GM12875 (cell line): ENCODE measurements around the gene NFE2L3.

ENCODE experiments used
- H3K4me3 ChIP-seq: one replicate; pipeline ENCODE4 v1.5.1; 2011; ENCODE audit warnings: low read depth, low read length, control low read depth
- CTCF ChIP-seq: IDR thresholded peaks from 2 replicates; pipeline ENCODE4 v1.5.1; 2011; ENCODE audit warnings: low read depth, mild to moderate bottlenecking, control low read depth, inconsistent platforms, low read length, moderate library complexity, borderline replicate concordance; ENCODE audit not compliant: insufficient read depth

NFE2L3 gene

DNA sequence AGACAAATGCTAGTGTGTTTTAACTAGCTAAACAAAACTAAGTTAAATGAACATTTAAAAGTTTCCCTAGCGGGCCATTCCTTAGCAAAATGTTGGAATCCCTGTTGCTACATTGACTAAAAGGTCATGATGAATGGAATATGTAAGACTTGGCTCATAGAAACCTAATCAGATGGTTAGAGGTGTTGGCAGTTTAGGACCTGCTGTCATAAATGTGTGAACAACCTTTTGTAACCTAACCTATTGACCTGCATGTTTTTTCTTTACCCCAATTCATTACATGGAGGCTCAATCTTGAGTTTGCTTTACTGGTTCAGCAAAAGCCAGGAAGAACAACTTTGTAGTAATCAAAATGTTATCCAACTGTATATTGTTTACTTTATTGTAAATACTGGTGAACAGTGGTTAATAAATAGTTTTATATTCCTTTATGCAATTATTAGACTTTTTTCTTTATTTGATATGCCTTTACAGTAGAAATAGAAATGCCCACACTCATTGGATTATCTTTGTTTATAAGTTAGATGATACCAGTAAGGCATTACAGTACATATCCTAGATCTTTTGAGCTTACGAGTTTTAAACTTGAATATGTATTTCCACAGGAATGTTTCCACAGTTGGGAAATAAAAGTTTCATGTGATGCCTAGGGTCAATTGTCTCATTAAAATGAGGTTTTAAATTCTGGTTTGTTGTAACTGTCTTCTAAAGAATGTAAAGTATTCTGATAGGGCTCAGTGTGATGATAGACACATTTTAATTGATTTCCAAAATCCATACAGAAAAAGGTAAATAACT lies 61.1 kb downstream of the NFE2L3 start:
- H3K4me3 ChIP-seq = no peak overlapping the region
- TF ChIP-seq CTCF = no peak

DNA sequence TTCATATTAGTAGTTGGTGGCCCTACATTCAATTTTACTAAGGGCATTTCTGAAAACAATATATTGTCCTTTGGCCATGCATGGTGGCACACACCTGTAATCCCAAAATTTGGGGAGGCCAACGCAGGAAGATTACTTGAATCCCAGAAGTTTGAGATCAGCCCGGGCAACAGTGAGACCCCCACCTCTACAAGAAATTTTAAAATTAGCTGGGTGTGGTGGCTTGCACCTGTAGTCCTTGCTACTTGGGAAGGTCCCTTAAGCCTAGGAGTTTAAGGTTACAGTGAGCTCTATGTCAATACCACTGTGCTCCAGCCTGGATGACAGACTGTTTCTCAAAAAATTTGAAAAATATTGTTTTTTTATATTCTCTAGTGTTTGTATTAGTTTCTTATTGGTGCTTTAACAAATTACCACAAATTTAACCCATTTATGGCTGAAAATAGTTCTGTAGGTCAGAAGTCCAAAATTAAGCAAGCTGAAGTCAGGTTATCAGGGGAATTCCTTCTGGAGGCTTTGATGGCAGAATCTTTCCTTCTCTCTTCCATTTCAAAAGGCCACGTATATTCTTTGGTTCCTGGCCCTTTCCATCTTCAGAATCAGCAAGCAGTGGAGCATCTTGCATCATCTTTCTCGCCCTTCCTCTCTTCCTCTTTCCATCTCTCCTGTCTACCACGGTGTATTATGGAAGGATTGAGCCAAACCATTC lies 62.0 kb downstream of the NFE2L3 start:
- no peak overlapping the region for H3K4me3 ChIP-seq
- TF ChIP-seq CTCF = no peak

DNA sequence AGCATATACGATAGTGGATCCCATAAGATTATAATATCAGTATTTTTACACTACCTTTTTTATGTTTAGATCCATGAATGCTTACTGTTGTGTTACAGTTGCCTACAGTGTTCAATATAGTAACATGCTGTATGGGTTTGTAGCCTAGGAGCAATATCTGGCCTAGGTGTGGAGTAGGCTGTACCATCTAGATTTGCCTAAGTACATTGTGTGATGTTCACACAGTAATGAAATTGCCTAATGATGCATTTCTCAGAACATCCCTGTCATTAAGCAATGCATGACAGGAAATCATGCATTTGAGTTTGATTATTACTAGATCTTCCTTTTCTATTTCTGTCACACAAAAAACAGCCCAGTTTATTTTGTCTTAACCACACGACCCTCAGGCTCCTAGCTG lies 64.1 kb downstream of the NFE2L3 start:
- no peak for TF ChIP-seq CTCF
- no peak overlapping the region for H3K4me3 ChIP-seq

DNA sequence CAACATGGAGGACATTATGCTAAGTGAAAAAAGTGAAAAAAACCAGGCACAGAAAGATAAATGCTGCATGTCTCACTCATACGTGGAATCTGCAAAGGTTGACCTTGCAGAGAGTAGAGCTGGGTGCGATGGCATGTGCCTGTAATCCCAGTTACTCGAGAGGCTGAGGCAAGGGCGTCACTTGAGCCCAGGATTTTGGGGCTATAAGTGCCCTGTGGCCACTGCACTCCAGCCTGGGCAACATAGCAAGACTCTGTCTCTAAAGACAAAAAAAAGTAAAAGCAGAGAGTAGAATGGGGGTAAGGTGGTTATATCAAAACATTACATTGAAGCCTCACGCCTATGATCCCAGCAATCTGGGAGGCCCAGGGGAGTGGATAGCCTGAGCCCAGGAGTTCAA lies 72.4 kb downstream of the NFE2L3 start:
- TF ChIP-seq CTCF = no peak
- H3K4me3 ChIP-seq = no peak overlapping the region

DNA sequence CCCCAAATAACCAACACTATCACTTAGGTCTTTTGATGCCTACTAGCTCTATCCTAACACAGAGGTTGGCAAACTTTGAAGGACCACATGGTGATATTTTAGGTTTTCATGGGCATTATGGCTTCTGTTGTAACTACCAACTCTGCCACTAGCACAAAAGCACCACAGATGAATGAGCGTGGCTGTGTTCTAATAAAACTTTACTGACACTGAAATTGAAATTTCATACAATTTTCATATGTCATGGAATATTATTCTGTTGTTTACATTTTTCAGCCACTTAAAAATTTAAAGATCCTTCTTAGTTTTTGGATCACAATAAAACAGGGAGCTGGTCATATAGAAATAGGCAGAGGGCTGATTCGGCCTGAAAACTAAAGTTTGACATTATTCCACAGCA lies 76.0 kb downstream of the NFE2L3 start:
- no peak for TF ChIP-seq CTCF
- H3K4me3 ChIP-seq = no peak overlapping the region

- no peak for TF ChIP-seq CTCF
- no peak overlapping the region for H3K4me3 ChIP-seq
Observed at GRCh38 chr7:26233902-26234511, 82.0 kb downstream of the NFE2L3 start.
